SK-N-SH (cell line): Measurements from ENCODE around the gene ORC5. TPM values are rescaled to one million over a fixed set of nuclear protein-coding genes. Genes with fewer than 3 reads are reported as not detected.

Experiments
- CTCF ChIA-PET: fragments of 300-600, 350-600 bp; formaldehyde crosslinking; extraction: SDS; loops from one replicate; lab custom pipeline; 2021; lab: Yijun Ruan, JAX
- POLR2A ChIA-PET: fragments of 350-600 bp; sonication (Branson Sonifier 250); formaldehyde crosslinking; extraction: SDS; loops from one replicate; lab custom pipeline; 2020; ENCODE audit warnings: antibody characterized with exemption, inconsistent platforms; lab: Yijun Ruan, JAX
- DNase-seq: peaks from one replicate; pipeline ENCODE4 v3.0.0; 2012
- H2AFZ ChIP-seq: fragments of 200-600 bp; sonication (generic); 2 replicates; pipeline ENCODE4 v1.8.1; 2016; ENCODE audit warnings: antibody characterized with exemption, mild to moderate bottlenecking, low read depth
- H3F3A ChIP-seq: fragments of 200-600 bp; sonication (generic); replicated peaks from 2 replicates; pipeline ENCODE3; 2016; ENCODE audit warnings: antibody characterized with exemption, mild to moderate bottlenecking; ENCODE audit not compliant: insufficient read depth
- H3K27ac ChIP-seq, 2 experiments: fragments of 200-500 bp in 1 of 2; fragments of 200-600 bp in 1 of 2; sonication (Bioruptor generic) in 1 of 2; sonication (generic), shearing (Covaris generic) in 1 of 2; 2 replicates each; pipeline versions ENCODE4 v1.5.1 to v1.6.1; 2014 to 2016; ENCODE audit warnings: low read depth in 2 of 2, inconsistent platforms in 1 of 2, low read length in 1 of 2, mild to moderate bottlenecking in 1 of 2, mixed read lengths in 1 of 2
- H3K27me3 ChIP-seq: fragments of 200-600 bp; sonication (generic), shearing (Covaris generic); 2 replicates; pipeline ENCODE4 v1.6.1; 2016; ENCODE audit warnings: mixed run types; ENCODE audit not compliant: insufficient read depth
- H3K36me3 ChIP-seq, 2 experiments: fragments of 200-500 bp in 1 of 2; fragments of 200-600 bp in 1 of 2; sonication (Bioruptor generic) in 1 of 2; sonication (generic) in 1 of 2; replicated peaks in 1 of 2; 2 replicates each; pipeline versions ENCODE3 to v1.5.1; 2014 to 2016; ENCODE audit warnings: low read length in 1 of 2, mild to moderate bottlenecking in 1 of 2; ENCODE audit not compliant: insufficient read depth in 2 of 2, control insufficient read depth in 1 of 2
- H3K4me1 ChIP-seq, 2 experiments: fragments of 200-500 bp in 1 of 2; fragments of 200-600 bp in 1 of 2; sonication (Bioruptor generic) in 1 of 2; sonication (generic), shearing (Covaris generic) in 1 of 2; 2 replicates each; pipeline versions ENCODE4 v1.5.1 to v1.6.1; 2014 to 2016; ENCODE audit warnings: low read depth in 1 of 2, low read length in 1 of 2, mixed run types in 1 of 2; ENCODE audit not compliant: insufficient read depth in 2 of 2, control insufficient read depth in 1 of 2
- H3K4me2 ChIP-seq: fragments of 200-600 bp; sonication (generic), shearing (Covaris generic); 2 replicates; pipeline ENCODE4 v1.6.1; 2017; ENCODE audit warnings: mixed run types
- H3K4me3 ChIP-seq, 2 experiments: fragments of 200-500 bp in 1 of 2; fragments of 200-600 bp in 1 of 2; sonication (Bioruptor generic) in 1 of 2; sonication (generic), shearing (Covaris generic) in 1 of 2; 2 replicates each; pipeline versions ENCODE4 v1.5.1 to v1.8.1; 2014 to 2016; ENCODE audit warnings: low read depth in 2 of 2, inconsistent platforms in 1 of 2, low read length in 1 of 2, mild to moderate bottlenecking in 1 of 2, mixed read lengths in 1 of 2, moderate library complexity in 1 of 2
- H3K79me2 ChIP-seq: fragments of 200-600 bp; sonication (generic); 2 replicates; pipeline ENCODE4 v1.8.1; 2017; ENCODE audit warnings: mild to moderate bottlenecking; ENCODE audit not compliant: insufficient read depth
- H3K9ac ChIP-seq: fragments of 200-600 bp; sonication (generic); 2 replicates; pipeline ENCODE4 v1.6.1; 2017; ENCODE audit warnings: mixed run types
- H3K9me2 ChIP-seq: fragments of 200-600 bp; sonication (generic); 2 replicates; pipeline ENCODE4 v1.6.1; 2017; ENCODE audit warnings: mixed run types
- H3K9me3 ChIP-seq: fragments of 200-600 bp; sonication (generic); 2 replicates; pipeline ENCODE4 v1.6.1; 2017; ENCODE audit warnings: mixed run types, mild to moderate bottlenecking, moderate library complexity
- H4K20me1 ChIP-seq: fragments of 200-600 bp; sonication (generic); 2 replicates; pipeline ENCODE4 v1.6.1; 2017; ENCODE audit warnings: mild to moderate bottlenecking, mixed run types; ENCODE audit not compliant: insufficient read depth
- CTCF ChIP-seq: fragments of 200-600 bp; sonication (generic); IDR thresholded peaks from 2 replicates; pipeline ENCODE4 v1.6.1; 2017; ENCODE audit warnings: antibody characterized with exemption, mild to moderate bottlenecking, moderate library complexity
- ELF1 ChIP-seq: IDR thresholded peaks from 2 replicates; pipeline ENCODE4 v1.4.0; 2012
- FOSL2 ChIP-seq: IDR thresholded peaks from 2 replicates; pipeline ENCODE4 v1.4.0; 2012; ENCODE audit warnings: low read depth, mild to moderate bottlenecking, moderate library complexity, borderline replicate concordance
- FOXJ3 ChIP-seq: sonication (generic); formaldehyde crosslinking; IDR thresholded peaks from 2 replicates; pipeline ENCODE4 v1.5.1; 2020; ENCODE audit warnings: mild to moderate bottlenecking, missing genetic modification reagents
- IRF3 ChIP-seq: fragments of 150-350 bp; IDR thresholded peaks from 2 replicates; pipeline ENCODE4 v1.6.1; 2016; ENCODE audit warnings: mild to moderate bottlenecking, low read depth, low read length
- JUND ChIP-seq: IDR thresholded peaks from 2 replicates; pipeline ENCODE4 v1.4.0; 2012
- MEF2A ChIP-seq: IDR thresholded peaks from 2 replicates; pipeline ENCODE4 v1.4.0; 2012; ENCODE audit warnings: low read depth, borderline replicate concordance
- MXI1 ChIP-seq: IDR thresholded peaks from 2 replicates; pipeline ENCODE4 v1.6.1; 2012; ENCODE audit warnings: mild to moderate bottlenecking, low read depth, low read length, improper control_type of control experiment
- NFIC ChIP-seq: IDR thresholded peaks from 2 replicates; pipeline ENCODE4 v1.4.0; 2012; ENCODE audit warnings: borderline replicate concordance
- NRF1 ChIP-seq: IDR thresholded peaks from 2 replicates; pipeline ENCODE4 v1.6.1; 2012; ENCODE audit warnings: low read depth, mild to moderate bottlenecking, low read length
- PBX3 ChIP-seq: IDR thresholded peaks from 2 replicates; pipeline ENCODE4; 2012
- RAD21 ChIP-seq: IDR thresholded peaks from 2 replicates; pipeline ENCODE4 v1.6.1; 2012; ENCODE audit warnings: mild to moderate bottlenecking, low read length
- REST ChIP-seq: IDR thresholded peaks from 2 replicates; pipeline ENCODE4 v1.6.1; 2012; ENCODE audit warnings: mild to moderate bottlenecking, low read depth, low read length, moderate library complexity
- RFX5 ChIP-seq: IDR thresholded peaks from 2 replicates; pipeline ENCODE4 v1.6.1; 2012; ENCODE audit warnings: mild to moderate bottlenecking, improper control_type of control experiment, low read length
- SIN3A ChIP-seq: IDR thresholded peaks from 2 replicates; pipeline ENCODE4 v1.6.1; 2012; ENCODE audit warnings: low read depth, mild to moderate bottlenecking, low read length, moderate library complexity, borderline replicate concordance
- SMC3 ChIP-seq: IDR thresholded peaks from 2 replicates; pipeline ENCODE4 v1.6.1; 2012; ENCODE audit warnings: low read depth, low read length, improper control_type of control experiment
- TCF12 ChIP-seq: IDR thresholded peaks from 2 replicates; pipeline ENCODE4 v1.4.0; 2012
- TEAD4 ChIP-seq: IDR thresholded peaks from 2 replicates; pipeline ENCODE4 v1.4.0; 2012; ENCODE audit warnings: mild to moderate bottlenecking, borderline replicate concordance; ENCODE audit not compliant: insufficient read depth
- WGBS: methylation state at CpG from one replicate; pipeline ENCODE4 v1.1.6; 2017; ENCODE audit warnings: low lambda C conversion rate; 5-methylcytosine and 5-hydroxymethylcytosine counted together
- polyA plus RNA-seq, 3 experiments: library from polyadenylated mRNA; depleted of rRNA; stranded (reverse); fragments of >200 nt; gene quantifications; 2 replicates each; pipeline ENCODE4 v1.2.3, GENCODE V29; 2012

Gene ORC5
- polyA plus RNA-seq, 1 of the 3 experiments (the other 2 are of a cell fraction) = 4.7 TPM

GRCh38 chr7:104252409-104253134 lies 44.8 kb upstream of the ORC5 start:
- Histone ChIP-seq H3F3A (no peaks in the 10 kb centered on the region), H3K4me2 (no peak overlapping the region), H3K27ac (no peak overlapping the region), H3K4me3 (no peak overlapping the region), H3K36me3 (no peaks in the 10 kb centered on the region), H3K9me2 (no peaks in the 10 kb centered on the region), H3K9ac (no peak overlapping the region), H2AFZ (no peak overlapping the region), H3K27me3 (peaks cover 7% of the 10 kb centered on the region; the same call in 1 of the 2 replicates), H4K20me1 (no peaks in the 10 kb centered on the region), H3K79me2 (no peaks in the 10 kb centered on the region), H3K9me3 (no peaks in the 10 kb centered on the region), H3K4me1 (no peaks in the 10 kb centered on the region)
- ChIA-PET POLR2A (no interaction called here), CTCF (interaction anchor here (0.8 to 8.4 kb wide), 8 partner anchors 11 to 768 kb away, joined by 3 to 50 read pairs (median 4); no protein-coding TSS in a partner anchor)
- no peak for TF ChIP-seq JUND
- no peak for TF ChIP-seq TCF12
- TF ChIP-seq SMC3 = peak; percentile 9; the same call in 1 of the 2 replicates
- no peak for TF ChIP-seq RFX5
- peak; percentile 44 for TF ChIP-seq CTCF
- no peak for TF ChIP-seq IRF3
- peak; percentile 21 for TF ChIP-seq RAD21
- no peak for TF ChIP-seq REST
- no peak for DNase-seq
- 1% methylated on average over 4 of the region's 4 CpGs for whole genome bisulfite sequencing

- H3K4me2 ChIP-seq = no peak overlapping the region
- 14% methylated on average over 3 of the region's 3 CpGs for WGBS
- no peak overlapping the region for H3K27ac ChIP-seq
- H3K9me3 ChIP-seq = no peaks in the 10 kb centered on the region
- ChIA-PET POLR2A (no interaction called here), CTCF (interaction anchor here (1.2 to 4.7 kb wide), 3 partner anchors 11 to 670 kb away, joined by 3 to 56 read pairs (median 28); no protein-coding TSS in a partner anchor)
- H3F3A ChIP-seq = no peaks in the 10 kb centered on the region
- H4K20me1 ChIP-seq = no peaks in the 10 kb centered on the region
- H3K4me1 ChIP-seq = no peaks in the 10 kb centered on the region
- no peak overlapping the region for H3K9ac ChIP-seq
- no peaks in the 10 kb centered on the region for H3K79me2 ChIP-seq
- no peak for DNase-seq
- peaks cover 4% of the 10 kb centered on the region; the same call in 1 of the 2 replicates for H3K27me3 ChIP-seq
- no peaks in the 10 kb centered on the region for H3K36me3 ChIP-seq
- H3K9me2 ChIP-seq = no peaks in the 10 kb centered on the region
- no peak overlapping the region for H3K4me3 ChIP-seq
- H2AFZ ChIP-seq = no peak overlapping the region
- no peak for TF ChIP-seq MXI1
- no peak for TF ChIP-seq NRF1
- TF ChIP-seq FOXJ3 (CRISPR knock-in tag) = no peak
- no peak for TF ChIP-seq JUND
- TF ChIP-seq TCF12 = no peak
- no peak for TF ChIP-seq MEF2A
- TF ChIP-seq SIN3A = no peak
- TF ChIP-seq FOSL2 = no peak
- no peak for TF ChIP-seq TEAD4
- TF ChIP-seq PBX3 = no peak
- TF ChIP-seq RFX5 = no peak
- no peak for TF ChIP-seq IRF3
- TF ChIP-seq ELF1 = no peak
- TF ChIP-seq NFIC = no peak
Measured at GRCh38 chr7:104242638-104243037, 34.8 kb upstream of the ORC5 start.
